Stimulated activated CD4-positive, alpha-beta T cell treated with anti-CD3 and anti-CD28 coated beads, Interleukin-1b, Interleukin-23, amount 100 ng/mL, for 4 hours (primary cell): Measurements from ENCODE around the gene SGK1.
"Not testable (repeated sequence)": the region's sequence is repeated elsewhere in the genome, so short reads cannot be mapped to it uniquely, and the experiment has no call there.

Source experiments
- DNase-seq, 2 donors: peaks; one replicate each; pipeline ENCODE4 v3.0.0-alpha.2; 2020; ENCODE audit warnings: low read depth in 2 of 2

The SGK1 gene

DNA sequence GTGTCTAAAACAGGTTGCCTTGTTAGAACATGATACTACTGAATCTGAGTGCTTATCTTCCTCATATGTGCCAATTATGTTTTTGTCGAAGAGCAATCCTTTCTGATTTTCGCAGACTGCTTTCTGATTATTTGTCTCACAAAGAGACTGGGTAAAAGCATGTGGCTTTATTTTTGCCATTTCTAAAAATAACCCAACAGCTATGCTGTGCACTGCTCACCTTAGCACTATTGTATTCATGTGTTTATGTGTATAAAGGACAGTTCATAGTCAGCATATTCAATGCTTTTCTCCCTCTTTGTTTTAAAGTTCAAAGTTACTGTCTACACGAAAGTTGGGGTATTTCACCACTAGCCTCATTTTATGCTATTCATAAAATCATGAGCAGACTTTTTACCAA, 127.0 kb downstream of the SGK1 start:
- DNase-seq, result no peak

DNA sequence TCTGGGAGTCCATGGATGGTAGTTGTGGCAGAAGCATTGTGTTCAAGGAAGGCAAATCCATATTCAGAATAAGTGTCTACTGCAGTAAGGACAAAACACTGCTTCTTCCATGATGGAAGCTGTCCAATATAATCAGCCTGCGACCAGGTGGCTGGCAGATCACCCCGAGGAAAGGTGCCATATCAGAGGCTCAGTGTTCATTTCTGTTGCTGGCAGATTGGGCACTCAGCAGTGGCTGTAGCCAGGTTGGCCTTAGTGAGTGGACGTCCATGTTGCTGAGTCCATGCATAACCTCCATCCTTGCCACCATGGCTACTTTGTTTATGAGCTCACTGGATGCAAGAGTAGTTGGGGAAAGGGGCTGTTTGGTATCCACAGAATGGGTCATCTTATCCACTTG, 130.2 kb downstream of the SGK1 start:
- no peak for DNase-seq

DNA sequence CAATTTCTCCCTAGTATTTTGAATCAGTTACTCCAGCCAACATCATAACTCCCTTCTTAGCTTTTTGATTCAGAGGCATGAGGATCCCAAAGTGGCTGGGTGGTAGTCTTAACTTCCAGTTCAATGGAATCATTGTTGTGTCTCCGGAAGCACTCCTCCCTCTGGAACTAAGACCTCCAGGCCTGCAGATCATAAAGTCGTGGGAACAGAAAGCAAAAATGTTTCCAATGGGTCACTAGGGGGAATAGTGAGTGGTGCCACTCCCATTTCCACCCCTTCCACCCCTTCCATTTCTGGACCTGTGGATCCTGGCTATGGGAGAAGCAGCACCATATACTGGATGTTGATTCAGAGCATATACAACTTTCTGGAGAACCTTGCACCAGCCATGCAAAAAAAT, 130.8 kb downstream of the SGK1 start:
- no peak for DNase-seq

DNA sequence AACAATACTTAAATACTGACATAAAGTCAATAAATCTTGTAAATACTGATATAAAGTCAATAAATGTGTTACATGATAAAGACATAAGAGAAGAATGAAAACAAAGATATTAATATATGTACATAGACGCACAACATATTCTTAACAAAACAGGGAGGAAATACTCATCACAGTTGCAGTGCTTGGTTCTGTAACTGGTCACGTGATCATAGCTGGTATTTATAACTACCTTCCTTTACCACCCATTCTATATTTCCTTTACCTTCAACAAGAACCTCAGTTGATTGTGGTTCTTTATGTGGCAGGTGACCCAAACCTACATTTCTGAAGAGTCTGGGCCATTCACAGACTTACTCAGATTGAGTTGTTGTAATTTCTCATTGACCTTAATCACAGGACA, 131.6 kb downstream of the SGK1 start:
- DNase-seq, result no peak

DNA sequence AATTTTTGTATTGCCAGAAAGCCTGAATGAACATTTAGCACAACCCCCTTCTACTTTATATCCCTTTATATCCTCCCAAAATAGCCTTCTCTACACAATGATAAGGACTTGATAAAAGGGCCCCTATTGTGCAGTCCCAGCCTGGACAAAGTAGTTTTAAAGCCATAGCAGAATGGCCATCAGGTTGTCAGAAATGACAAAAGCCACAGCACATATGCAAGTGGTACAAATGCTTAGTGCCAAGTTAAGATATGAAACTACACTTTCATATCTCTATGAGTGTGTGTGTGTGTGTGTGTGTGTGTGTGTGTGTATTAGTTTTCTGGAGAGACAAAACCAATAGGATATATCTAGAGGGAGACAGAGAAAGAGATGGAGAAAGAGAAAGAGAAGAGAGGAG, 132.6 kb downstream of the SGK1 start:
- no peak for DNase-seq

DNA sequence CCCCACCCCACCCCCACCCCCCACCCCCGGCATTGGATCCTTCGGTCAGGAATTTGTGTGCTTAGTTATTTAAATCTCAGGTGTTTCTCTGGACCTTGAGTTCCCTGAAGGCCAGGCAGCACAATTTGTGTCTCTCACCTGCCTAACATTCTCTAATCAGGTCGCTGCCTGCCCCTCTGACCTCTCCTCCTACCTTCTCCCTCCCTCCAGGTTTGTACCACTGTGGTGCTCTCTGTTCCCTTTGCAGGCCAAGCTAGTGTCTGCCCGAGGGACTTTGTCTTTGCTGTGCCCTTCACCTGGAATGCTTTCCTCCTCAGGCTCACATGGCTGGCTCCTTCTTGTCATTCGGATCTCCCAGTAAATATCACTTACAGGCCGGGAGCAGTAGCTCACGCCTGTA, 134.1 kb downstream of the SGK1 start:
- DNase-seq, result no peak

DNA sequence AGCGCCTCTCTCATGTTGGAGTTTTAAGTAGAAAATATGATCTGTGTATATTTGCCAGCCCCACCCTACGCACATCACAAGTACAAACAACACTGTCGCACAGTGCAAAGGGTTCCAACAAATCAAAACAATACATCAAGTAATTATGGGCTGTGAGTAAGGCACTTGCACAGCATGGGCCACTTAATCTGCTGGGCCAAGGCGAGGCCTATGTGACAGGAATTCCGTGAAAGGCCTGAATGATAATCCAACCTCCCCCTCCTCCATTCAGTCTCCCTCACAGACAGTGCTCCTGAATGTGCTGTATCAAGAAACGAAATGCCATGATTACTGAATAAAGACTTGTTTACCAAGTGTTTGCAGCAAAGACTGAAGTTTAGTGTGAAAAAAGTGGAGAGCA, 135.4 kb downstream of the SGK1 start:
- DNase-seq, result no peak

DNA sequence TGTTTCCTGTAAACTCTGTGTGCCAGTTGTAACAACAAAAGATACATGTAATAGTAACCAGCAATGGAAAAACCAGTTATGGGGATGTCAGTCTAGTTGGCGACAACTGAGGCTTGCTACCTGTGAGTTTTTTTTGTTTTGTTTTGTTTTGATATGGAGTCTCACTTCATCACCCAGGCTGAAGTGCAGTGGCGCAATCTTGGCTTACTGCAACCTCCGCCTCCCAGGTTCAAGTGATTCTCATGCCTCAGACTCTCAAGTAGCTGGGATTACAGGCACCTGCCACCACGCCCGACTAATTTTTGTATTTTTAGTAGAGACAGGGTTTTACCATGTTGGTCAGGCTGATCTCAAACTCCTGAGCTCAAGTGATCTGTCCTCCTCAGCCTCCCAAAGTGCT, 136.2 kb downstream of the SGK1 start:
- not testable (repeated sequence) for DNase-seq

DNA sequence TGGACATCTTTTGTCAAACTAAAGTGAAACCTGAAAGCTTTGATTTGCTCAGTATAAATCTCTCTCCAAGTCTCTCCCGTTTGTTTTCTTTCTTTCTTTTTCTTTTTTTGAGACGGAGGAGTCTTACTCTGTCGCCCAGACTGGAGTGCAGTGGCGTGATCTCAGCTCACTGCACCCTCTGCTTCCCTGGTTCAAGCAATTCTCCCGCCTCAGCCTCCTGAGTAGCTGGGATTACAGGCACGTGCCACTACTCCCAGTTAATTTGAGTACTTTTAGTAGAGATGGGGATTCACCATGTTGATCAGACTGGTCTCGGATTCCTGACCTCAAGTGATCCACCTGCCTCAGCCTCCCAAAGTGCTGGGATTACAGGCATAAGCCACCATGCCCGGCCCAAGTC, 136.7 kb downstream of the SGK1 start:
- not testable (repeated sequence) for DNase-seq

DNA sequence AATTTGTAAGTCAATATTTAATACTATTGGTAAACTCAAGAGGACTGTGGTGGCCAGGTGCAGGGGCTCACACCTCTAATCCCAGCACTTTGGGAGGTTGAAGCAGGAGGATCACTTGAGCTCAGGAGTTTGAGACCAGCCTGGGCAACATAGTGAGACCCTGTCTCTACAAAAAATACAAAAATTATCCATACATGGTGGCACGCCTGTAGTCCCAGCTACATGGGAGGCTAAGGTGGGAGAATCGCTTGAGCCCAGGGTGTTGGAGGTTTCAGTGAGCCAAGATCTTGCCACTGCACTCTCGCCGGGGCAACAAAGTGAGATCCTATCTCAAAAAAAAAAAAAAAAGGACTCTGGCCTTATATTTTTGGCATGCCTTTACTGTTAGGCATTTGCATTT, 137.4 kb downstream of the SGK1 start:
- DNase-seq, result not testable (repeated sequence)

DNA sequence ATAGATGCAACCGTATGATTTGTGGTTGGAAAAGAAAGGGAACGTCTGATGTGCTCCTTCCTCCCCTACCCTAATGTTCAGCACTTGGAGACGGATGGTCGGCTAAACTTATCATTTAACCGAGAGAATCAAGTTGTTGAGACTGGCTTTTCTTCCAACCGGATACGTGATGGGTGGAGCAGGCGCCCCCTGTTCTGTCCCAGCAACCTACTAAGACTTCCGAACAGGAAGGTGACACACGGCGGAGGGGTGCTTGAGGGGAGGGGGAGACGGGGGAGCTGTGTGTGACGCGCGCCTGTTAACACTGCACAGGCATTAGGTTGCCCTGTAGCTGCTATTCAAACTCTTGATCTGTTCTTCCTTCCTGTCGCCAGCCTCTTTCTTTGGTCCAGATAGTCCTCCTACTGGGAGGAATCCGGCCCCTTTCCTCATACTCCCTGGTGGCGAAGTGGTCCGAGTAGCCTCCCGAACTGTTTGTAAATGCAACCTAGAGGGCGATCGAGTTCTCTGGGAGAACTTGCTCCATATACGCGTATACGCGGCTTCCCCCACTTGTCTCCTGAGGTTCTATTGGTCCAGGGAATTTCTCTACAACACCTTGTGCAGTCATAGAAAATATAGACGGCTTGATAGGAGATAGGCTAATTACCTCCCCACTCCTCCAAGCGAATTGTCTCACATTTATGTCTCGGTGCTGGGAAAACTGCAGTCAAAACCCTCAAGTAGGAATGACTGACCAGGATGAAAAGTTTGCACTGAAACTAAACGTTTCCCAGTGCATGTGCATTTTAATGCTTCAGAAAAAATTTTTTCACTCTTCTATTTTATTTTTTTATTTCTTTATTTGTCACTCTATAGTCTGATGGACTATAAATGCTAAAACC, 139.5 kb downstream of the SGK1 start:
- peak; percentile 60 to 79 for DNase-seq

DNA sequence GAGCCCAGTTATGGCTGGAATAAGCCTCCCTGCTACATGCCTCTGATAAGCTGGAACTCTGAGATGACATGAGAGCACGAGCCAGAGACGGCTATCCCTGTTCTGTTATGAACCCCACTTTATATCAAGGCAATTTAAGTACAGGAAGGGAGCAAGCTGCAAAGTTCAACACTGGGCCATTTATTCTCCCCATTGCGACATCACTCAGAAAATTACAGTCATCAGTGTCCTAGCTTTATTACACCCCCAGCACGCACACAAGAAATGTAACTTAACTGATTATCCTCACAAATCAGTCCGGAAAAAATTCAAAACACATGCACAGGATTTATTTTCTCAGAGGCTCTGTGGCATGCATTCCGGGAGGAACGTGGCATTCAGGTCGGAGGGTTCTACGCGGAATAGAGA, 140.2 kb downstream of the SGK1 start:
- no peak for DNase-seq

DNA sequence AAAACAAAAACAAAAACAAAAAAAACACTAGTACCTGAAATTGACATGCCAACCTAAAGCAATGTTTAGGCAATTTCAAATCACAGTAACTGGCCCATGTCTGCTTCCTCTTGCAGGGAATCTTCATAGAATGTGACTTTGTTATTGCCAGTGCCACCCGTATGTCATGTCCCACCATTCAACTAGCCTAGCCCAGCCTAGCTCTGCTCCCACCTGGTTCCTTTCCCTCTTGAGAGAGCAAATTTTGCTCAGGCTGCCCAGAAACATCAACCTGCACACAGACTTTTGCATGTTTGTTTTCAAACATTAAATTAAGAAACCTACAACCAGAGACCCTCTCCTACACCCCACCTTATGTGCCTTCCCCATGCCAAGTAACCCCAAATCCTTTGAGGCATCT, 140.7 kb downstream of the SGK1 start:
- DNase-seq, result no peak

DNA sequence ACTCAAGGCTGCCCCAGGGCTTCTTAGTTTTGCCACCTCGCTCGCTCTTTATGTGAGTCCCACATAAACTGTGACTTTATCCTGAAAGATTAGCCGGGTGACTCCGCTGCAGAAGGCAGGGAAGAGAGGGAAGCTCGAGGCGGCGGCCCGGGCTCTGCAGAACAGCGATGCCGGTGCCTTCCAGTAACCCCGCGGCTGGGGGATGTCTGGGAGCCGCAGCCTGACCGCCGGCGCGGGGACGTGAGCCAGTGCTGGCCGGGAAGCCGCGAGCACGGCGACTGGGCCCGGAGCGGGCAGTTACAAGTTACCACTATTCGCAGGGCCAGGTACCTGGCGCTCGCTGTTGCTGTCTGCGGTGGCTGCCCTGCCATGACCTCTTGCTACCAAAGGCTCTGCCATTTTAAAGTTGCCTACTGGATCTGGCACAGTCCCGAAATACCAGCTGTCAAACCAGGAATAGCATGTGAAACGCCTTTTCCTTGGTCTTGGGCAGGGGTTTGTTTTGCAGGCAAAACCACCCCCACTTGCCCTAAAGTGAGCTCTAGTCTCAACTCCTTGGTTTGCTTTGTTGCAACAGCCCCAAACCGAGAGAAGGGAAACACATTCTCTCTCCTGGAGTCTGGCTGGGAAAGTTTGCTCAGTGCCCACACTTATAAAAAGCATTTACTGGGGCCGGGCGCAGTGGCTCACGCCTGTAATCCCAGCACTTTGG, 141.5 kb downstream of the SGK1 start:
- DNase-seq, result no peak

DNA sequence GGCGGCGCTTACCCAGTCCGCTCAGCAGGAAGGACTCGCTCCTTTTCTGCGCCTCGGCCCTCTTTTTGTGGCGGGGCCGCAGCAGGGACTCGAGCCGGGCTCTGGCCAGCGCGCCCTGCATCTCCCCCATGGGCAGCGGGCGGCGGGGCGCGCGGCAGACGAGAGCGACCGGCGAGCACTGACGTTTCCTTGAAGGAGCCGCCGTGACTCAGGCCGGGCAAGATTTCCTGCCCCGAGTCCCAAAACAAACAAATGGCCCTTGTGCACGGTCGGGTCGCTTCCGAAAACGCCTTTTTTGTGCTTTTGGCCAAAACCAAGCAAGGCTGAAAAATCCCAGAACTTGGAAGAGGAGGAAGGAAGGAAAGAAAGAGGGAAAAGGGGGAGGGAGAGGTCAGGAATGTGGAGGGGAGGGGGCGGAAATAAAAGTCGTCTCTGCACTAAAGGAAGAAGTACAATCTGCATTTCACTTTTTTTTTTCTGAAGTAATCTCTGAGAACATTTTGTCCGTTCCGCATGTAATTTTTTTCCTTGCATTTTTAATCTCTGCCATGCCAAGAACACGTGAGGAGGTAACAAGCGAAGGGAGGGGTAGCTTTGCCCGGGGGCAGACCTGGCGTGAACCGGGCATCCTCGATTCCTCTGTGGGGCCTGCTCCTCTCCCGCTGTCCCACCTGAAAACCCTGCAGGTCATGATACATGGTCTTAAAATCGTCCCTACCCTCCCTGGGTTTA, 142.2 kb downstream of the SGK1 start:
- DNase-seq, result peak; percentile 32 to 38

DNA sequence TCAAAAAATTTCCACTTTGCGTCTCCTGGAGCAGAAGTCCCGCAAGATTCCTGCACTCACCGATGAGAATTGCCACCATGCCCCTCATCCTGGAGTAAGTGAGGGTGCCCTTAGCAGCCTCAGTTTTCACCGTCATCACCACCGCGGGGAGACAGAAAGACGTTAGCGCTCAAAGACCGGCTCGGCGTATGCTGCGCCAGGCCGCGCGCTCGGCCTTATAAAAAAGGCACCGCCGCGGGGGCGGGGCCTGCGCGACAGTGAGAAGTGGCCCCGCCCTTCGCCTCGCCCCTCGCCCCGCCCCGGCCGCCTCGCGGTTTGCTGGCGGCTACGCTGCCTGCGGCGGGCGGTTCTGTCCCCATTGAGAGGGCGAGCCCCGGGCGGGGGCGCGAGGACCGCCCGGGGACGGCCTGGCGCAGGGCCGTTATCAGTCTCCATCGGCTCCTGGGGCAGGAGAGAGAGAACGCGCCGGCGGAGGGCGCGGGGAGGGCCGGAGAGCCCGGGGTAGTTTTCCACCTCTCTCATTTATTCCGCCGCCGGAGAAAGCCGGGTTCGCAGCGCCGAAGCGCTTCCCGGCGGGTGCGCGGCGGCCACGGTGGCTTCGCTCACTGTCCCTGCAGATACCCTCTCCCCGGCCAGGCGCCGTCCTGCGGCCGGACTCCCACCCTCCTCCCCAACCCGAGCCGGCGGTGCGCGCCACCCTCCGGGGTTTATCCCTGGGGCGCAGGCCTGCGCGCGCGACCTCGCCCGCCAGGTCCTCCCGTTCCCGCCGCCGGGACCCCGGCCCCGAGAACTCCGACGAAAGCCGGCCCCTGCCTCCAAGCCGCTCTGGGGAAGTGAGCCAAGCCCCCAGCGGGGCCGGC, 143.0 kb downstream of the SGK1 start:
- DNase-seq, result peak; percentile 98

DNA sequence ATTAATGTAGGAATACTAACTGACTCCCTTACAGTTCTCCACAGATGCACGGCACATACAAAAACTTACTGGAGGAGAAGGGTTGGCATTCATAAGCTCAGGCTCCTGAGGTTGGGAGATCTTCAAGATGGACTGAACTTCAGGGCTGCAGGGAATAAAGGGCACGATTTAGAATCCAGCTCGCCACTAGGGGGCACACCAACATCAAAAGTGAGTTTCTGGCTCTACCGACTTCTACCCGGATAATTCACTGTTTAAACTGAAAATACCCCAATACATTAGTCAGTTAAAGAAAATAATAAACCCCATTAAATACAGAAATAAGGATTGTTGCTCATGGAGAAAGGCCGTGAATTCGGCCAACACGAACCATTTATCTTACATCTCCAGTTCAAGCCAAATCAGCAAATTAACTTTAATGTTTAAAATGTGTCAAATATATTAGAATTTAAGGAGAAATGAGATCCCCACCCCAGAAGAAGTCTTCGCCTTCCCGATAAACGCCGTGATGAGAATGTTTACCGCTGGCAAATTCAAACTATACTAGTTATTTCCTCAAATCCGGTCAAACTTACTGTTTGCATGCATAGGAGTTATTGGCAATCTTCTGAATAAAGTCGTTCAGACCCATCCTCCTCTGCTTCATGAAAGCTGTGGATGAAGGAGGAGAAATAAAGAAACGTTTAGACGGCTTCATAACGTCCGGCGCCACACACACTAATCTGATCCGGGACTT, 143.8 kb downstream of the SGK1 start:
- peak; percentile 87 to 90 for DNase-seq

DNA sequence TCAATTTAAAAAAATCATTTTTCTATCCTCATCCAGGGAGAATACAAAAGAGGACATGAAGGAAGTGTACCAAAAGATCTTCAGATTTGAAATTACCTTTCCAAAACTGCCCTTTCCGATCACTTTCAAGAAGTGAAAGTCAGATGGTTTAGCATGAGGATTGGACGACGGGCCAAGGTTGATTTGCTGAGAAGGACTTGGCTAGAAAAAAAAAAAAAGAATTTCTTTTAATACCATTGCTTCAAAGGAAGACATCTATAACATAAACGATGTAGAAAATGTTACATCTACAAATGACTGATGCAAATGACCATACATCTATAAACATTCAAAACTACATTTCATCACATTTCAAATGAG, 144.6 kb downstream of the SGK1 start:
- DNase-seq, result no peak

DNA sequence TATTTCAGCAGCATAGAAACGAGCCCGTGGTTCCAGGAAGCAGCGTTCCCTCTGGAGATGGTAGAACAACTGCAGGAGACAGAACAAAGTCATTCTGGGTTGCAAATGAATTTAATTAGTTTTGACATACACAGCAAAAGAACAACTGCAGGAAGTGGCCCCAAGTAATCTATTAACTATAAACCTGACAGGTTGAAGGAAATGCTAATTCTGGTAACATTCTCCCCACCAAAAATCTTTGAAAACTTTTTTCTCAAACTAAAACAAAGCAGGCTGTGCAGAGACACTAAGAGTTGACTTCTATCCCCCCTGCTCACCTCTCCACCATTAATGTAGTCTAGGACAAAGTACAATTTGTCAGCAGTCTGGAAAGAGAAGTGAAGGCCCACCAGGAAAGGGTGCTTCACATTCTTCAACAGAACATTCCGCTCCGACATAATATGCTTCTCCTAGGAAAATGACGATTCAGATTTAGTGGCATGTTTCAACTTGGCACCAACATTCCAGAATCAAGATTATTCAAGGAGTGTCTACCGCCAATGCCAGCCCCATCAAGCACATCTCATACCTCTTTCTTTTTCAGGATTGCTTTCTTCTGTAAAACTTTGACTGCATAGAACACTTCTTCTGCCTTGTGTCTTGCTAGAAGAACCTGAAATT, 145.1 kb downstream of the SGK1 start:
- no peak for DNase-seq

DNA sequence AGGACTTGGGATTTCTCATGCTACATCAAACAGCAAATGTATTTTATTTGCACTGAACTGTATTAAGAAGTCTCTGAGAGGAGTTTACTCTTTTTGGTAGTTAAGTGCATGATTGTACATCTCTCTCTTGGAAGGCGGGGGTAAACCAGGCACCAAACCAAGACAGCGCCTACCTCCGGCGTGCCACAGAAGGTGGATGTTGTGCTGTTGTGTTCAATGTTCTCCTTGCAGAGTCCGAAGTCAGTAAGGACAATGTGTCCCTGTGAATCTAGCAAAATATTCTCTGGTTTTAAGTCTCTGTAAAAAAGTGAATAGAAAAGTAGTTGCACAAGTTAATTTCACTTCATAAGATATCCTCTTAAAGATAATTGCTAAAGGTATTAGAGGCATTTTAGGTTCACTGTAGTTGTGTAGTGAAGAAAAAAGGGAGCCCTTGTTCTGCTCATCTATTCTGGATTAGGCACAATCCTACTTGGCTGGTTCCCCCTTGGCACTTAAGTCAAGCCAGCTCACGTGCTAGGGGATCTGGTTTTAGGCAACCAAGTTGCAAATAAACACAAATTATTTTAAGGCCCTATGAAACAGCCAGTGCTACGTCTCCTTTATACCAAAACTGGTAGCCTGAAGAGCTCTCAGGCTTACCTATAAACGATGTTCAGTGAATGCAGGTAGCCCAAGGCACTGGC, 145.7 kb downstream of the SGK1 start:
- DNase-seq, result no peak
